Chondrocyte (in vitro differentiated cells): Measurements from ENCODE around the gene MEIG1. TPM values are rescaled to one million over a fixed set of nuclear protein-coding genes. Genes with fewer than 3 reads are reported as not detected.
"Not testable (repeated sequence)": the region's sequence is repeated elsewhere in the genome, so short reads cannot be mapped to it uniquely, and the experiment has no call there.

Source experiments
- DNase-seq: peaks from one replicate; pipeline ENCODE4 v3.0.0; 2021; ENCODE audit warnings: mixed read lengths, low spot score
- H3K27ac Mint-ChIP-seq: one replicate; pipeline ENCODE4 v1.8.0; 2021; ENCODE audit warnings: mild to moderate bottlenecking, moderate library complexity, mixed read lengths; ENCODE audit not compliant: unreplicated experiment
- H3K27me3 Mint-ChIP-seq: 2 replicates; pipeline ENCODE4 v1.8.0; 2021; ENCODE audit warnings: low read depth, mixed read lengths
- H3K36me3 Mint-ChIP-seq: 2 replicates; pipeline ENCODE4 v1.8.0; 2021; ENCODE audit warnings: low read depth, mixed read lengths
- H3K4me1 Mint-ChIP-seq: 2 replicates; pipeline ENCODE4 v1.8.0; 2021; ENCODE audit warnings: low read depth, mild to moderate bottlenecking, mixed read lengths
- H3K4me3 Mint-ChIP-seq: one replicate; pipeline ENCODE4 v1.8.0; 2021; ENCODE audit warnings: mild to moderate bottlenecking, moderate library complexity, mixed read lengths; ENCODE audit not compliant: unreplicated experiment
- H3K9me3 Mint-ChIP-seq: 2 replicates; pipeline ENCODE4 v1.8.0; 2021; ENCODE audit warnings: low read depth, mixed read lengths
- total RNA-seq: library from RNA; stranded (reverse); gene quantifications from 3 replicates; pipeline ENCODE4 v1.2.1, GENCODE V29; 2021
- TF ChIP-seq, protein P1 (sequence below): fragments of 200-600 bp; sonication (generic); IDR thresholded peaks from 2 replicates; pipeline ENCODE4 v1.5.0; 2021; ENCODE audit warnings: antibody characterized with exemption, mild to moderate bottlenecking, moderate library complexity

The MEIG1 gene
- total RNA-seq, 1 donor from 2014 or later: not detected

DNA sequence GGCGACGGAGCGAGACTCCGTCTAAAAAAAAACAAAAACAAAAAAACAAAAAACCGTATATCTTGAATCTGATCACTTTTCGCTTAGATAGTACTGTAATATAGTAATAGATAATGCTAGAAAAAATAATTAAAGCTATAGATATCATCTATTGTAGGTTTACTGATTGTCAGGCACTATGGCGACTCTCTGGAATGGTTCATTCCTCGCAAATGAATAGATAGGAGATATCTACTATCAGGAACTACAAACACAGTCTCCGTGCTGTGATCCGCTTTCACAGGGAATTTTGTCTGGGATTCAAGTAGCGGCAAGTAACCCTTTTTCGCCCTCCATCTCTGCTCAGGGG, 342 bp upstream of the MEIG1 start:
- TF ChIP-seq, protein P1, sequence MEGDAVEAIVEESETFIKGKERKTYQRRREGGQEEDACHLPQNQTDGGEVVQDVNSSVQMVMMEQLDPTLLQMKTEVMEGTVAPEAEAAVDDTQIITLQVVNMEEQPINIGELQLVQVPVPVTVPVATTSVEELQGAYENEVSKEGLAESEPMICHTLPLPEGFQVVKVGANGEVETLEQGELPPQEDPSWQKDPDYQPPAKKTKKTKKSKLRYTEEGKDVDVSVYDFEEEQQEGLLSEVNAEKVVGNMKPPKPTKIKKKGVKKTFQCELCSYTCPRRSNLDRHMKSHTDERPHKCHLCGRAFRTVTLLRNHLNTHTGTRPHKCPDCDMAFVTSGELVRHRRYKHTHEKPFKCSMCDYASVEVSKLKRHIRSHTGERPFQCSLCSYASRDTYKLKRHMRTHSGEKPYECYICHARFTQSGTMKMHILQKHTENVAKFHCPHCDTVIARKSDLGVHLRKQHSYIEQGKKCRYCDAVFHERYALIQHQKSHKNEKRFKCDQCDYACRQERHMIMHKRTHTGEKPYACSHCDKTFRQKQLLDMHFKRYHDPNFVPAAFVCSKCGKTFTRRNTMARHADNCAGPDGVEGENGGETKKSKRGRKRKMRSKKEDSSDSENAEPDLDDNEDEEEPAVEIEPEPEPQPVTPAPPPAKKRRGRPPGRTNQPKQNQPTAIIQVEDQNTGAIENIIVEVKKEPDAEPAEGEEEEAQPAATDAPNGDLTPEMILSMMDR: no peak
- no peaks in the 10 kb centered on the region for H3K9me3 Mint-ChIP-seq
- DNase-seq: no peak
- peak overlapping the region; percentile 99 for H3K27ac Mint-ChIP-seq
- no peaks in the 10 kb centered on the region for H3K36me3 Mint-ChIP-seq
- peaks cover 13% of the 10 kb centered on the region for H3K4me1 Mint-ChIP-seq
- H3K4me3 Mint-ChIP-seq: peak overlapping the region; percentile 94
- H3K27me3 Mint-ChIP-seq: no peaks in the 10 kb centered on the region

- Mint-ChIP-seq H3K36me3 (no peaks in the 10 kb centered on the region), H3K4me3 (no peak overlapping the region)
These were observed 8.7 kb downstream of the MEIG1 start for GRCh38 chr10:14967897-14968296.

DNA sequence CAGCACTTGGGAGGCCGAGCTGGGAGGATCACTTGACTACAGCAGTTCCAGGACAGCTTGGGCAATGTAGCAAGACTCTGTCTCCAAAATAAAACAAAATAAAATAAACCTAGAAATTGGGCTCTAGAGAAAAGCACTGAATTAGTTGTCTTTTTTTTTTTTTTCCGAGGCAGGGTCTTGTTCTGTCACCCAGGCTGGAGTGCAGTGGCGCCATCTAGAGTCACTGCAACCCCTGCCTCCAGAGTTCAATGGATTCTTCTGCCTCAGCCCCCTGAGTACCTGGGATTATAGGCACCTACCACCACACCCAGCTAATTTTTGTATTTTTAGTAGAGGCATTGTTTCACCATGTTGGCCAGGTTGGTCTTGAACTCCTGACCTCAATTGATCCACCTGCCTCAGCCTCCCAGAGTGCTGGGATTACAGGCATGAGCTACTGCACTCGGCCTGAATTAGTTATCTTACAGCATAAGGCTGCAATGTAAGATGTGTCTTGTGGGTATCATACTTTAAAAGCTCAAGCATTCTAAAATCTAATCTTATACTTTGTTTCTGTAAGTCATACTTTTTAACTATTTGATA, 12.8 kb downstream of the MEIG1 start:
- DNase-seq: no peak
- TF ChIP-seq, protein P1: peak; percentile 73
- H3K4me3 Mint-ChIP-seq: no peak overlapping the region
- no peak overlapping the region for H3K27ac Mint-ChIP-seq
- H3K36me3 Mint-ChIP-seq: no peaks in the 10 kb centered on the region
- no peaks in the 10 kb centered on the region for H3K4me1 Mint-ChIP-seq
- peaks cover 8% of the 10 kb centered on the region for H3K27me3 Mint-ChIP-seq
- H3K9me3 Mint-ChIP-seq: no peaks in the 10 kb centered on the region

More at GRCh38 chr10:14967897-14968296, 8.7 kb downstream of the MEIG1 start:
- Mint-ChIP-seq H3K9me3 (no peaks in the 10 kb centered on the region), H3K27me3 (no peaks in the 10 kb centered on the region), H3K4me1 (no peaks in the 10 kb centered on the region), H3K27ac (no peak overlapping the region)
- TF ChIP-seq, protein P1: no peak
- no peak for DNase-seq

DNA sequence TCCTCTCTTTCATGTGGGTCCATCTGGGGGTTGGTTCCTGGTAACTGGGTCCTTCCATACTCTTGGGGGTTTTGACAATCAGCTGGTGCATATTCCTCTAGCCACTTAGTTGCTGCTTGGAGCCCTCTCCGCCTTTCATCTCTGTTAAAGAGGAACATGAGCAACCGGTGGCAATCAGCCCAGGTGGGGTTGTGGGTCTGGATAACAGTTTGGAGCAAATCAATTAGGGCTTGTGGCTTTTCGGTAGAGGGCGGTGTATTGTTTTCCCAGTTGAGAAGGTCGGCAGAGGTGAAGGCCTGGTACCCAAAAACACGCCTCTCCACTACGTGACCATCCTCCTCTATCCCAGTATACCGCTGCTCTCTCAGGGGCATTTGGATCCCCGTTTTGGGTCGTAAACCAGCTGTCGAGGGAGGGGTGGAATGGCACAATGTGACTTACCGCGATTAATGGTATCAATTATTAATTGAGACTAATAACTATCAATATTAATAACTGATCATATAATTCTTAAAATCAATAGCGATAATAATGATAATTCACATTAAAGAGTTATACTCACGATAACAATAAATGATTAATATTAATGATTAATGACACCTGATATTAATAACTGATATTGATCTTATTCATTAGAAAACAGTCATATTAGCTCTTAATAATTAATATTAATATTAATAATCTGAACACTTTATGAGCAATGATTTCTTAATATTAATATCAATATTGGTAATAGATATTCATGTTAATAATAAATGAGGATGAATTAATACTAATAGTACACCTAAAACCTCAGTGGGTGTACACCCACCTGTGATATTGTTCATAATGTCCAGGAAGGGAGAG, 15.2 kb downstream of the MEIG1 start:
- not testable (repeated sequence) for H3K4me1 Mint-ChIP-seq, DNase-seq, H3K36me3 Mint-ChIP-seq, H3K27me3 Mint-ChIP-seq, H3K4me3 Mint-ChIP-seq, H3K9me3 Mint-ChIP-seq, H3K27ac Mint-ChIP-seq

DNA sequence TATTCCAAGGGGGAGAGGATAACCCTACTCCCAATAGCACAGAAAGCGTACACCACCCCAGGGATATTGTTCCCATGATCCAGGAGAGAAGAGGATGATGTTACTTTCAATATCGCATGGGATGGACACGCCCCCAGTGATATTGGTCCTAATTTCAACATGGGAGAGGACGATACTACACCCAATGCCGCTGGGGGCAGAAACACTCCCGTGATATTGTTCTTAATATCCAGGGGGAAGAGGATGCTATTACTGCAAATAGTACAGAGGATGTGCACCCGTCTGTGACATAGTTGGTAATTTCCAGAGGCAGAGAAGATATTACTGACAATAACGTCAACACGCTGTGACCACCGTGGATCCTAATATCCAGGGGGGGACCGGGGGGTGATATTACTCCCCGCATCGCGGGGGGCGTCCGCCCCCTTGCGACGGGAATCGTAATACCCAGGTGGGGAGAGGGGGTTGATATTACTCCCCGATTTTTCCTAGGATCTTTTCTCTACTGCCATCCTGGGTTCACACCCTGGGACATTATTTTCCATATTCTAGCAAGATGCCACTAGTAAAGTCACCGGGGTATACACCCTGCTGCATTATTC, 16.6 kb downstream of the MEIG1 start:
- TF ChIP-seq, protein P1: peak; percentile 43
- Mint-ChIP-seq H3K27me3 (peaks cover 8% of the 10 kb centered on the region), H3K4me1 (no peaks in the 10 kb centered on the region), H3K36me3 (no peaks in the 10 kb centered on the region), H3K9me3 (no peaks in the 10 kb centered on the region), H3K27ac (no peak overlapping the region), H3K4me3 (no peak overlapping the region)
- no peak for DNase-seq
